Endothelial cell of umbilical vein (primary cell): Measurements from ENCODE around the gene CFAP99. TPM values are rescaled to one million over a fixed set of nuclear protein-coding genes. Genes with fewer than 3 reads are reported as not detected.

Experiments used
- BruUV-seq: library from RNA; stranded (reverse); fragments of 400-500 nt; replicated peaks from 2 replicates; lab custom pipeline; 2021; lab: Mats Ljungman, UMichigan
- CTCF ChIA-PET: fragments of 300-600, 350-600 bp; sonication (Branson Sonifier 250); formaldehyde crosslinking; loops from one replicate; lab custom pipeline; 2021; ENCODE audit warnings: antibody characterized with exemption, inconsistent platforms; lab: Charles Lee
- POLR2A ChIA-PET: fragments of 300-600, 350-600 bp; sonication (Branson Sonifier 250); formaldehyde crosslinking; loops from one replicate; lab custom pipeline; 2021; ENCODE audit warnings: antibody characterized with exemption, inconsistent platforms; lab: Charles Lee
- DNase-seq: peaks from one replicate; pipeline ENCODE4 v3.0.0-alpha.2; 2011; ENCODE audit warnings: low read depth, low spot score
- FAIRE-seq: peaks from 2 replicates; lab custom pipeline; 2011; peaks lifted over from hg19 to GRCh38; lab: Jason Lieb, UNC
- H2AFZ ChIP-seq: 2 replicates; pipeline ENCODE4 v1.6.0; 2012; ENCODE audit warnings: low read depth, low read length, control low read depth, inconsistent platforms
- H3K27ac ChIP-seq: 2 replicates; pipeline ENCODE4 v1.5.1; 2011; ENCODE audit warnings: low read depth, mild to moderate bottlenecking, control low read depth, low read length, moderate library complexity; ENCODE audit not compliant: insufficient read depth
- H3K27me3 ChIP-seq, 2 experiments: 2 replicates each; pipeline versions ENCODE4 v1.6.0 to v1.6.1; 2011; ENCODE audit warnings: low read length in 2 of 2, mixed read lengths in 1 of 2; ENCODE audit not compliant: control insufficient read depth in 2 of 2, insufficient read depth in 2 of 2
- H3K36me3 ChIP-seq, 2 experiments: 2 replicates in 1 of 2; 3 replicates in 1 of 2; pipeline ENCODE4 v1.5.1; 2011; ENCODE audit warnings: low read length in 2 of 2, mild to moderate bottlenecking in 1 of 2, moderate library complexity in 1 of 2; ENCODE audit not compliant: control insufficient read depth in 2 of 2, insufficient read depth in 2 of 2; ENCODE audit errors: extremely low read depth in 1 of 2
- H3K4me1 ChIP-seq: 3 replicates; pipeline ENCODE4 v1.5.1; 2011; ENCODE audit warnings: mild to moderate bottlenecking, low read length; ENCODE audit not compliant: control insufficient read depth, insufficient read depth; ENCODE audit errors: extremely low read depth
- H3K4me2 ChIP-seq: 2 replicates; pipeline ENCODE4 v1.6.1; 2011; ENCODE audit warnings: low read length, control low read depth, mixed read lengths; ENCODE audit not compliant: insufficient read depth
- H3K4me3 ChIP-seq, 3 experiments: fragments of 200-600 bp in 1 of 3; sonication (generic), shearing (Covaris generic) in 1 of 3; replicated peaks in 1 of 3; 2 replicates each; pipeline ENCODE4 v1.5.1; 2011 to 2016; ENCODE audit warnings: control low read depth in 3 of 3, low read length in 3 of 3, mild to moderate bottlenecking in 2 of 3, inconsistent platforms in 1 of 3, low read depth in 1 of 3, moderate library complexity in 1 of 3; ENCODE audit not compliant: insufficient read depth in 1 of 3
- H3K79me2 ChIP-seq: 2 replicates; pipeline ENCODE4 v1.6.0; 2012; ENCODE audit warnings: low read length, inconsistent platforms; ENCODE audit not compliant: control insufficient read depth, insufficient read depth
- H3K9ac ChIP-seq: replicated peaks from 2 replicates; pipeline ENCODE3; 2011; ENCODE audit warnings: low read length, control low read depth; ENCODE audit not compliant: insufficient read depth; ENCODE audit errors: extremely low read depth
- H3K9me1 ChIP-seq: replicated peaks from 3 replicates; pipeline ENCODE4 v1.6.0; 2011; ENCODE audit warnings: mild to moderate bottlenecking, low read length; ENCODE audit not compliant: control insufficient read depth, insufficient read depth; ENCODE audit errors: extremely low read depth
- H3K9me3 ChIP-seq: replicated peaks from 2 replicates; pipeline ENCODE4 v1.5.1; 2012; ENCODE audit warnings: low read length, inconsistent platforms; ENCODE audit not compliant: control insufficient read depth, insufficient read depth
- H4K20me1 ChIP-seq: replicated peaks from 2 replicates; pipeline ENCODE3; 2011; ENCODE audit warnings: mild to moderate bottlenecking, low read length; ENCODE audit not compliant: control insufficient read depth, insufficient read depth; ENCODE audit errors: extremely low read depth
- CTCF ChIP-seq, 2 donors: IDR thresholded peaks; 1 replicate in 1 of 2; 2 replicates in 1 of 2; pipeline ENCODE4 v1.5.1; 2011; ENCODE audit warnings: low read length in 2 of 2, mild to moderate bottlenecking in 2 of 2, moderate library complexity in 2 of 2, control low read depth in 1 of 2, inconsistent platforms in 1 of 2, low read depth in 1 of 2; ENCODE audit not compliant: insufficient read depth in 1 of 2; ENCODE audit errors: extremely low read depth in 1 of 2
- EZH2 ChIP-seq: IDR thresholded peaks from 2 replicates; pipeline ENCODE4 v1.6.1; 2012; ENCODE audit warnings: borderline replicate concordance, low read depth, mild to moderate bottlenecking, moderate library complexity, low read length, inconsistent platforms; ENCODE audit not compliant: severe bottlenecking
- FOS ChIP-seq: IDR thresholded peaks from 2 replicates; pipeline ENCODE4 v1.6.1; 2011; ENCODE audit warnings: mild to moderate bottlenecking, low read length, moderate library complexity, borderline replicate concordance; ENCODE audit not compliant: insufficient read depth
- GATA2 ChIP-seq: IDR thresholded peaks from 2 replicates; pipeline ENCODE4 v1.7.0; 2011; ENCODE audit warnings: low read depth, mild to moderate bottlenecking, moderate library complexity, mixed read lengths, low read length; ENCODE audit not compliant: insufficient read length, insufficient read depth
- JUN ChIP-seq: IDR thresholded peaks from 2 replicates; pipeline ENCODE4 v1.6.1; 2011; ENCODE audit warnings: borderline replicate concordance, low read depth; ENCODE audit not compliant: insufficient read length, insufficient read depth
- MYC ChIP-seq: IDR thresholded peaks from one replicate; pipeline ENCODE4 v1.6.1; 2011; ENCODE audit warnings: mild to moderate bottlenecking, low read depth, low read length
- POLR2A ChIP-seq: IDR thresholded peaks from 2 replicates; pipeline ENCODE4 v1.6.1; 2012; ENCODE audit warnings: low read depth, mild to moderate bottlenecking, control low read depth, low read length
- POLR2AphosphoS5 ChIP-seq: IDR thresholded peaks from 2 replicates; pipeline ENCODE4 v1.6.1; 2012; ENCODE audit warnings: low read depth, mild to moderate bottlenecking, control low read depth, low read length, moderate library complexity; ENCODE audit not compliant: insufficient read depth
- dilution Hi-C: fragments of 300-500 bp; cut with MboI; formaldehyde crosslinking; loops from one replicate; pipeline ENCODE4 v1.15.0; 2019; ENCODE audit warnings: low sequenced_read_pairs; ENCODE audit not compliant: extremely low pct_ligation_motif_present
- intact Hi-C: fragments of 100-400 bp; cut with micrococcal nuclease; formaldehyde crosslinking; loops from one replicate; pipeline ENCODE4 v1.10.0; 2022
- polyA plus RNA-seq, 4 experiments: library from polyadenylated mRNA; depleted of rRNA in 3 of 4; stranded (reverse) in 3 of 4; unstranded in 1 of 4; fragments of >200 nt; gene quantifications; 2 replicates each; pipeline versions ENCODE4 v1.2.1 to v1.2.3, GENCODE V29; 2011 to 2012; ENCODE audit warnings: missing spikeins in 1 of 4
- total RNA-seq: library from RNA; stranded (reverse); gene quantifications from 2 replicates; pipeline ENCODE4 v1.2.3, GENCODE V29; 2021
- TF ChIP-seq, protein P1 (sequence below): IDR thresholded peaks from 2 replicates; pipeline ENCODE4 v1.6.1; 2011; ENCODE audit not compliant: insufficient read depth, insufficient read length

Gene CFAP99
- total and polyA plus RNA-seq, 2 donors (not counting 3 experiments of a cell fraction or from before 2014, with no cell fraction given): 0.03 TPM; not detected in 1

GRCh38 chr4:2433609-2434350, 15.0 kb downstream of the CFAP99 start:
- Histone ChIP-seq H3K27ac (no peak overlapping the region), H3K4me2 (no peak overlapping the region), H3K79me2 (no peaks in the 10 kb centered on the region), H3K9me1 (no peaks in the 10 kb centered on the region), H3K4me1 (no peaks in the 10 kb centered on the region), H3K9me3 (no peaks in the 10 kb centered on the region), H2AFZ (no peak overlapping the region), H3K4me3 (no peak overlapping the region), H4K20me1 (no peaks in the 10 kb centered on the region), H3K27me3 (no peaks in the 10 kb centered on the region), H3K36me3 (no peaks in the 10 kb centered on the region), H3K9ac (no peak overlapping the region)
- ChIA-PET CTCF (interaction anchor here (1.5 kb wide), 1 partner anchor 214 kb away, joined by 5 read pairs; no protein-coding TSS in a partner anchor), POLR2A (no interaction called here)
- no peak for FAIRE-seq
- dilution Hi-C loops (no loop called here), intact Hi-C loops (no loop called here)
- no TSS peak for BruUV-seq
- no peak for DNase-seq
- TF ChIP-seq MYC: no peak

GRCh38 chr4:2434420-2434819, 15.7 kb downstream of the CFAP99 start:
- Histone ChIP-seq H3K9ac (no peak overlapping the region), H3K79me2 (no peaks in the 10 kb centered on the region), H3K27ac (no peak overlapping the region), H3K4me3 (no peak overlapping the region), H3K27me3 (no peaks in the 10 kb centered on the region), H3K9me1 (no peaks in the 10 kb centered on the region), H3K36me3 (no peaks in the 10 kb centered on the region), H3K4me1 (no peaks in the 10 kb centered on the region), H3K9me3 (no peaks in the 10 kb centered on the region), H4K20me1 (no peaks in the 10 kb centered on the region), H2AFZ (no peak overlapping the region), H3K4me2 (no peak overlapping the region)
- intact Hi-C loops (no loop called here), dilution Hi-C loops (no loop called here)
- ChIA-PET CTCF (interaction anchor here (1.5 kb wide), 1 partner anchor 214 kb away, joined by 5 read pairs; no protein-coding TSS in a partner anchor), POLR2A (no interaction called here)
- FAIRE-seq (no peak), DNase-seq (no peak)
- TF ChIP-seq POLR2A (no peak), EZH2 (no peak), CTCF (IDR thresholded peaks at IDR 0.05; ENCODE audit: extremely low read depth in 1 of 2, insufficient read depth in 1 of 2, low read depth in 1 of 2, low read length in 2 of 2) (no peak), GATA2 (no peak), MYC (no peak), JUN (no peak), FOS (no peak), POLR2AphosphoS5 (no peak)
- TF ChIP-seq, protein P1, sequence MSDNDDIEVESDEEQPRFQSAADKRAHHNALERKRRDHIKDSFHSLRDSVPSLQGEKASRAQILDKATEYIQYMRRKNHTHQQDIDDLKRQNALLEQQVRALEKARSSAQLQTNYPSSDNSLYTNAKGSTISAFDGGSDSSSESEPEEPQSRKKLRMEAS: no peak
- no TSS peak for BruUV-seq
